ENCODE results near the gene SNX15. TPM values are rescaled to one million over a fixed set of nuclear protein-coding genes. Genes with fewer than 3 reads are reported as not detected.
A peak's percentile ranks its signal among the peaks of the same experiment; 100 is the strongest.
"Not testable (repeated sequence)": the region's sequence is repeated elsewhere in the genome, so short reads cannot be mapped to it uniquely, and the experiment has no call there.

The SNX15 gene, protein sequence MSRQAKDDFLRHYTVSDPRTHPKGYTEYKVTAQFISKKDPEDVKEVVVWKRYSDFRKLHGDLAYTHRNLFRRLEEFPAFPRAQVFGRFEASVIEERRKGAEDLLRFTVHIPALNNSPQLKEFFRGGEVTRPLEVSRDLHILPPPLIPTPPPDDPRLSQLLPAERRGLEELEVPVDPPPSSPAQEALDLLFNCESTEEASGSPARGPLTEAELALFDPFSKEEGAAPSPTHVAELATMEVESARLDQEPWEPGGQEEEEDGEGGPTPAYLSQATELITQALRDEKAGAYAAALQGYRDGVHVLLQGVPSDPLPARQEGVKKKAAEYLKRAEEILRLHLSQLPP
- 19.6 and 22.4 TPM in 2 replicates for total RNA-seq

DNA sequence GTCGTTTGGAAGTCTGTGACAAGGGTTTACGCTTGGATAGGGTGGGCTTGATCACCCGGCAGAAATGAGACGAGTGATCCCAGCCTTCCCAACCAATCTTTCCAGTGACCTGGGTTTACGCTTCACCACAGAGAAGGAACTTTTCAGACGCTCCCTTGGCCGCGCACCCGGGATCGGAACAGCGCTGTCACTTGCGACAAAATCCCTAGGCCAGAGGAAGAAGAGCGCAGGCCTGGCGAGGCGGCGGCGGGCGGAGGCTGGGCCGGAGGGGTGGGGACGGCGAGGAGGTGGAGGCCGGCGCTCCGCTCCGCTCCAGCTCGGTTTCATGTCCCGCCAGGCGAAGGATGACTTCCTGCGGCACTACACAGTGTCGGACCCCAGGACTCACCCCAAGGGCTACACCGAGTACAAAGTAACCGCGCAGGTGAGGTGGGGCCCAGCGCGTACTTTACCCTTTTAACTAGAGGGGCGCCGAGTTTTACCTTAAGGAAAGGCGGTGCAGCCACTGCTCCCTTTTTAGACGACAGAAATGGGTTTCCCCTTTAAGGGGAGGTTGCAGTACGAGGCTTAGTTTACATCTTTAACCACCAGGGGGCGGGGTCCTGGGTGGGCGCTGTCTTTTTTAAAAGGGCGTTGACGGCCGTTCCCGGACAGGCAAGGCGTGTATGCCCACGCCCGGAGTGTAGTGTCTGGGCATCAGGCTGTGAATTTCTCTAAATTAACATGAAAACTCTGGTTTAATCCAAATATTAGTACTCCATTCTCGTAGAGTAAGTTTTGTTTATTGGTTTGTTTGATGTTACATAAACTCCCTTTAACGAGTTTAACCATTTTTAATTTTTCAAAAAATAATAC is at the start of gene SNX15:
Gene SNX15, plus strand, starts transcription at position 227 of the 855 bp plus-strand sequence. Its CDS starts 99 bp downstream, at position 326.
- H3K4me3 Mint-ChIP-seq (ENCODE audit: low read depth) = peak within 1 kb of the TSS; percentile 76
- intact Hi-C loops (cut with micrococcal nuclease) = loop anchor here (1.0 to 5.0 kb wide), 8 partner anchors 13 to 545 kb away; partner anchors contain the start of genes ARL2, ATG2A, CDCA5 and FAM89B
- H3K27me3 Mint-ChIP-seq (ENCODE audit: low read depth) = peaks cover 2% of the 10 kb centered on the region
- peak within 1 kb of the TSS; percentile 87 for H3K27ac Mint-ChIP-seq
- peak; percentile 88 for DNase-seq (ENCODE audit: low spot score)
- peaks cover 6% of the 10 kb centered on the region for H3K36me3 Mint-ChIP-seq (ENCODE audit: low read depth)
- H3K9me3 Mint-ChIP-seq = no peaks in the 10 kb centered on the region
- peaks cover 15% of the 10 kb centered on the region for H3K4me1 Mint-ChIP-seq (ENCODE audit: low read depth)

DNA sequence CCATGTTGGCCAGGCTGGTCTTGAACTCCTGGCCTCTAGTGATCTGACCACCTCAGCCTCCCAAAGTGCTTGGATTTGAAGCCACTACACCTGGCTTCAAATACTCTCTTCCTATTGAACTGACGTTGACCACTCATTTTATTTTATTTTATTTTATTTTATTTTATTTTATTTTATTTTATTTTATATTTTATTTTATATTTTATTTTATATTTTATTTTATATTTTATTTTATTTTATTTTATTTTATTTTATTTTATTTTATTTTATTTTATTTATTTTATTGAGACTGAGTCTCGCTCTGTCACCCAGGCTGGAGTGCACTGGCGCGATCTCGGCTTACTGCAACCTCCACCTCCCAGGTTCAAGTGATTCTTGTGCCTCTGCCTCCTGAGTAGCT is 43.9 kb upstream of the SNX15 start:
- H3K27ac Mint-ChIP-seq; intact Hi-C loops (cut with micrococcal nuclease); H3K4me1 Mint-ChIP-seq (ENCODE audit: low read depth); H3K36me3 Mint-ChIP-seq (ENCODE audit: low read depth); H3K4me3 Mint-ChIP-seq (ENCODE audit: low read depth); DNase-seq (ENCODE audit: low spot score); H3K9me3 Mint-ChIP-seq: not testable (repeated sequence)
- H3K27me3 Mint-ChIP-seq (ENCODE audit: low read depth) = peaks cover 17% of the 10 kb centered on the region

DNA sequence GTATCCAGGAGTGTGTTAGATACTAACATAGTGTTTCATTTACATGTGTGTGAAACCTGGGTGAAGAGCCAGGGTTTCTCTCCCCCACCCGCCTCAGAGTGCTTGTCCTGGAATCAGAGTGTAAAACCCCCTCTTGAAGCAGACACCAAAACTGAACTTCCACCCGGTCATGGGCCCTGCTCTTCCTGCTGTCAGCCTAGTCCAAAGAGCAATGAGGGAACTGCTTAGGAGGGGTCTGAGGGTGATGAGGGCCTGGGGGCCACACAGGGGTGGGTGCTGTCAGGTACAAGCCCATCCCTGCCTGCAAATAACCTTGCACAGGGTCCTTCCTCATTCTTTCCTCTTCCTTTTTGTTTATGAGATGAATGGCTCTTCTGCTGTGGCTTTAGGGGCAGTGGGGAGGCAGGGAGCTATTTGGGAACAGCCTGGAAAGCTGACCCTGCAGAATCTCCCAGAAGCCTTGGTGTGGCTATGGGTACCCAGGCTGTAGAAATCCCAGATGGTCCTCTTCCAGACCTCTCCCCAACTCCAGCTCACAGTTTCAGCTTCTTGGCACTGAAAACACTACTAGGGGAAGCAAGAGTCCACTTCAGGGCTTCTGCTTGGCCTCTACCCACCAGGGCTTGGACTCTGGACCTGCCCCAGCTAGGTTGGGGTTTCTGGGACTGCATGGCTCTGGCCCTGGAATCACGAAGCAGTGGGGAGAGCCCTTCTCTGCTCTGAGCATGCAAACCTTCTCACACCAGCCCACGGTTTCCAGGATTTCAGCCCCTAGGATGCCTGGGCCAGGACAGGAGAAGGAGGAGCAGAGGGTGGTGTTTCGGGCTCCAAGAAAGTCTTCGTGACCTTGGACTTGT is 39.0 kb upstream of the SNX15 start:
- H3K27me3 Mint-ChIP-seq (ENCODE audit: low read depth) = peaks cover 6% of the 10 kb centered on the region
- no peaks in the 10 kb centered on the region for H3K36me3 Mint-ChIP-seq (ENCODE audit: low read depth)
- no peak overlapping the region for H3K4me3 Mint-ChIP-seq (ENCODE audit: low read depth)
- intact Hi-C loops (cut with micrococcal nuclease) = no loop called here
- H3K9me3 Mint-ChIP-seq = no peaks in the 10 kb centered on the region
- H3K4me1 Mint-ChIP-seq (ENCODE audit: low read depth) = peaks cover 6% of the 10 kb centered on the region
- H3K27ac Mint-ChIP-seq = no peak overlapping the region
- DNase-seq (ENCODE audit: low spot score) = no peak

DNA sequence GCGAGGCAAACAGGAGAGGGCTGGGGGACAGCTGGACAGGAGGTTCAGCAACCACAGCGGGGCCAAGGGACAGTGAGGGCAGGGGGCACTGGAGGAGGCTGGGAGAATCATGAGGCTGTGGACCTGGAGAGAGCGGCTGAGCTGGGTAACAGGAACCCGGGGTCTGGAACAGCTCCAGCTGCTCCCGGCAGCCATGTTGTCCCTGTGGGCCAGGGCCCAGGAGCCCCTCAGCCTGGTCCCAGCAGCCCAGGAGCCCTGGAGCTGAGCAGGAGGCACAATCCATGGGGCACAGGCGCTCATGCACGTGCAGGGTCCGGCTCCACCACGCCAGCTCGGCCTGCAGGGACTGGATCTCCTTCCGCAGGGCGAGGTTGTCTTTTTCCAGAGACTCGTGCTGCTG is 37.8 kb upstream of the SNX15 start:
- intact Hi-C loops (cut with micrococcal nuclease) = no loop called here
- no peaks in the 10 kb centered on the region for H3K9me3 Mint-ChIP-seq

DNA sequence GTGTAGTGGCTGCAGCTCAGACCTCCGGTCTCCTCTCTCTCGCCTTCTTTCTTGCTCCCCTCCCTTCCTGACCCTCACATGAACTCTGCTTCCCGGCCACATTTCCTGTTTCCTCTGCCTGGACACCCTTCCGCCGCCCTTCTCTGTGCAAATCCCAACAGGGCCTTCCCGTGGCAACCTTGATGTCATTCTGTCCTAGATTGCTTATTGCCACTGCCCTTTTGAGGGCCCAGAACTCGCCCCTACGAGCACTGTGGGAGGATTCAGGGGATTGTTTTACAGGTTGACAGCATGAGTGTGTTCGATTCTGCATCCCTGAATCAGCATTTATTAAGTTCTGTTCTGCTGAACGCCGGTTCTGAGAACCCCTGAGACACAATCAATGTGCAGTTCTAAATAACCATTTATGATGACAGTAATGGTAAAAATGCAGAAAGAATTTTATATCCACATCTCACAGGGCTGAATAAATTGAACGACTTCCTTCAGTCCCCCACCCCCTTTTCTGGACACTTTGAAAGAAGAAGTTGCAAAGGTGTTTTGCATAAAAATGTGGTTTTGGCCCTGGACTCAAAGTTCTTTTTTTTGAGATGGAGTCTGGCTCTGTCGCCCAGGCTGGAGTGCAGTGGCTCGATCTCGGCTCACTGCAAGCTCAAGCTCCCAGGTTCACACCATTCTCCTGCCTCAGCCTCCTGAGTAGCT is 36.9 kb upstream of the SNX15 start:
- DNase-seq (ENCODE audit: low spot score) = no peak
- no peaks in the 10 kb centered on the region for H3K36me3 Mint-ChIP-seq (ENCODE audit: low read depth)
- no peak overlapping the region for H3K27ac Mint-ChIP-seq
- intact Hi-C loops (cut with micrococcal nuclease) = no loop called here
- H3K4me3 Mint-ChIP-seq (ENCODE audit: low read depth) = no peak overlapping the region
- H3K4me1 Mint-ChIP-seq (ENCODE audit: low read depth) = peaks cover 6% of the 10 kb centered on the region
- H3K9me3 Mint-ChIP-seq = no peaks in the 10 kb centered on the region
- H3K27me3 Mint-ChIP-seq (ENCODE audit: low read depth) = peaks cover 4% of the 10 kb centered on the region

More for the DNA sequence above, 37.8 kb upstream of the SNX15 start:
- H3K4me1 Mint-ChIP-seq (ENCODE audit: low read depth) = peaks cover 6% of the 10 kb centered on the region
- H3K36me3 Mint-ChIP-seq (ENCODE audit: low read depth) = no peaks in the 10 kb centered on the region
- no peak overlapping the region for H3K27ac Mint-ChIP-seq
- H3K27me3 Mint-ChIP-seq (ENCODE audit: low read depth) = peaks cover 6% of the 10 kb centered on the region
- DNase-seq (ENCODE audit: low spot score) = no peak
- H3K4me3 Mint-ChIP-seq (ENCODE audit: low read depth) = no peak overlapping the region

DNA sequence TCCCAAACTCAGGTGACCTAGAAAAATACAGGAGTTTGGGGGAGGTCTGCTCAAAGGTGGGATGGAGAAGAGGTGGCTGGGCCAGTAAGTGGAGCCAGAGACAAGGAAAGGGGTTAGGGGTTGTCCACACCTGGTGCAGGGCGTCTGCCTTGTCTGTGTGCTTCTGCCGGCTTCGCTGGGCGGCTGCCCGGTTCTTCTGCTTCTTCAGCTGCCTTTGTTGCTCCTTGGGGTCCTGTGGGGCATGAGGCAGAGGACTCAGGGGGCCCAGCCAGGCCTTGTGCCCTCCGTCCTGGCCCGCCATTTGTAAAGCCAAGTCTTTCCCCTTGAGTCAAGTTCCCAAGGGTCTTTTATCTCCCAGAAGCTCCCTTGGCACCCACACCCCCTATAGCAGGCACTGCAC is 32.9 kb upstream of the SNX15 start:
- no peaks in the 10 kb centered on the region for H3K36me3 Mint-ChIP-seq (ENCODE audit: low read depth)
- H3K9me3 Mint-ChIP-seq = no peaks in the 10 kb centered on the region
- peaks cover 16% of the 10 kb centered on the region for H3K4me1 Mint-ChIP-seq (ENCODE audit: low read depth)
- no peak for DNase-seq (ENCODE audit: low spot score)
- H3K4me3 Mint-ChIP-seq (ENCODE audit: low read depth) = no peak overlapping the region
- H3K27me3 Mint-ChIP-seq (ENCODE audit: low read depth) = peaks cover 5% of the 10 kb centered on the region
- intact Hi-C loops (cut with micrococcal nuclease) = no loop called here
- no peak overlapping the region for H3K27ac Mint-ChIP-seq

DNA sequence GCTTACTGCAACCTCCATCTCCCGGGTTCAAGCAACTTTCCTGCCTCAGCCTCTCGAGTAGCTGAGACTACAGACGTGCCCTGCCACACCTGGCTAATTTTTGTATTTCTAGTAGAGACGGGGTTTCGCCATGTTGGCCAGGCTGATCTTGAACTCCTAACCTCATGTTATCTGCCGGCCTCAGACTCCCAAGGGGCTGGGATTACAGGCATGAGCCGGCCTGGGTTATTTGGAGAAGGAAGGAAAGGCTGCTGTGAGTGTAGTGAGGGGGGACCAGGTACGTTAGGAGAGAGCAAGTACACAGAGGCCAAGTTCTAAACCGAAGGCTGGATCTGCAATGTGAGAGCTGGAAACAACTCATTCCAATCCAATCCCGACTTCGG is 30.9 kb upstream of the SNX15 start:
- H3K27ac Mint-ChIP-seq = no peak overlapping the region
- no peaks in the 10 kb centered on the region for H3K36me3 Mint-ChIP-seq (ENCODE audit: low read depth)
- no peak overlapping the region for H3K4me3 Mint-ChIP-seq (ENCODE audit: low read depth)
- H3K9me3 Mint-ChIP-seq = no peaks in the 10 kb centered on the region
- H3K27me3 Mint-ChIP-seq (ENCODE audit: low read depth) = peaks cover 5% of the 10 kb centered on the region
- intact Hi-C loops (cut with micrococcal nuclease) = no loop called here
- H3K4me1 Mint-ChIP-seq (ENCODE audit: low read depth) = peaks cover 12% of the 10 kb centered on the region
- DNase-seq (ENCODE audit: low spot score) = no peak

DNA sequence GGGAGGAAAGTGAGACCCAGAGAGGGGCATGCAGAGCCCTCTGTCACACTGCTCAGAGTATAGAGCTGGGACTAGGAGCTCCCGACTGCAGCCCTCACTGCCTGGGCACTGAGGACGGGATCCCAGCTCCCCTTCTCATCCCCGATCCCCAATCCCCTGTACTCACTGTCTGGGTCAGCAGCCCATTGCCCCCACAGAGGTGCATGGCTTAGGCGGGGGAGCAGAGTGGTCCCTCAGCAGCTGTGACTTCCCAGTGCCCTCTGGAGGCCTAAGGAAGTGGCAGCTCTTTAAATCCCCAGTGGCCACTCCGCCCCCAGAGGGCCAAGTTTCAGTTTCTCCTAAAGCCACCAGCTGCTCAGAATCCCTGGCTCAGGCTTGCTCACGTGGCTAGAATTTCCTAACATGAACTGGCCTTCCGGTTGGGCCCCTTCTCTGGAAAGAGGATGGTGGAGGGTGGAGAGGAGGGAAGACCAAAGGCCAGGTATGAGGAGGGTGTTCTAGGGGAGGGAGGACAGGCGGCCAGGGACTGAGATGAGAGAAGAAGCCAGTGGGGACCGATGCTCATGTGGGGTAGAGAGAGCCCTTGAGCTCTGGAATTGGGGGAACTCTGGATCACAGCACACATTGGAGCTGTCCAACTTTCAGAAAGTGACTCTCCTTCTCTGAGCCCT is 30.4 kb upstream of the SNX15 start, which contains the start of gene BATF2:
Gene BATF2, minus strand, starts transcription at position 262 of the 671 bp plus-strand sequence. Its CDS starts 57 bp downstream, at position 205.
- Mint-ChIP-seq H3K4me1 (ENCODE audit: low read depth) (peaks cover 12% of the 10 kb centered on the region), H3K27ac (no peak within 1 kb of the TSS), H3K4me3 (ENCODE audit: low read depth) (no peak within 1 kb of the TSS), H3K9me3 (no peaks in the 10 kb centered on the region), H3K27me3 (ENCODE audit: low read depth) (peaks cover 5% of the 10 kb centered on the region), H3K36me3 (ENCODE audit: low read depth) (no peaks in the 10 kb centered on the region)
- intact Hi-C loops (cut with micrococcal nuclease) = no loop called here
- DNase-seq (ENCODE audit: low spot score) = no peak

DNA sequence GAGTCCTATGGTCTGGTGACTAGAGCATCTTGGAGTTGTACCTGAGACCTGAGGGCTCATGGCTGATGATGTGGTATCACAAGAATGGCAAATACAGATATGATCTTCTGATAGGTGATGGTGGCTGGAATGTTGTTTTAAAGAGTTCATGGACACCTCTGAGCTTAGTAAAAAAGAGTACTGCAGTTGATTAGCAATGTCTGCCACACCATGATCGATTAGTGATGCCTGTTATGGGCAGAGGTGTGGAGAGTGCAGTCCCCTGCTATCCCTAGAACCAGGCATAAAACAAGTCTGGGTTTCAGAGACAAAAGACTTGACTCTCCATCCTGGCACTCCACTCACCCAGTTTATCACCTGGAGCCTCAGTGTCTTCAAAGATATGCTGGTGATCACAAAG is 29.1 kb upstream of the SNX15 start:
- intact Hi-C loops (cut with micrococcal nuclease) = no loop called here
- Mint-ChIP-seq H3K9me3 (no peaks in the 10 kb centered on the region), H3K27ac (peak overlapping the region; percentile 59), H3K4me3 (ENCODE audit: low read depth) (peak overlapping the region; percentile 28), H3K27me3 (ENCODE audit: low read depth) (peaks cover 4% of the 10 kb centered on the region), H3K36me3 (ENCODE audit: low read depth) (no peaks in the 10 kb centered on the region), H3K4me1 (ENCODE audit: low read depth) (peaks cover 12% of the 10 kb centered on the region)
- no peak for DNase-seq (ENCODE audit: low spot score)

DNA sequence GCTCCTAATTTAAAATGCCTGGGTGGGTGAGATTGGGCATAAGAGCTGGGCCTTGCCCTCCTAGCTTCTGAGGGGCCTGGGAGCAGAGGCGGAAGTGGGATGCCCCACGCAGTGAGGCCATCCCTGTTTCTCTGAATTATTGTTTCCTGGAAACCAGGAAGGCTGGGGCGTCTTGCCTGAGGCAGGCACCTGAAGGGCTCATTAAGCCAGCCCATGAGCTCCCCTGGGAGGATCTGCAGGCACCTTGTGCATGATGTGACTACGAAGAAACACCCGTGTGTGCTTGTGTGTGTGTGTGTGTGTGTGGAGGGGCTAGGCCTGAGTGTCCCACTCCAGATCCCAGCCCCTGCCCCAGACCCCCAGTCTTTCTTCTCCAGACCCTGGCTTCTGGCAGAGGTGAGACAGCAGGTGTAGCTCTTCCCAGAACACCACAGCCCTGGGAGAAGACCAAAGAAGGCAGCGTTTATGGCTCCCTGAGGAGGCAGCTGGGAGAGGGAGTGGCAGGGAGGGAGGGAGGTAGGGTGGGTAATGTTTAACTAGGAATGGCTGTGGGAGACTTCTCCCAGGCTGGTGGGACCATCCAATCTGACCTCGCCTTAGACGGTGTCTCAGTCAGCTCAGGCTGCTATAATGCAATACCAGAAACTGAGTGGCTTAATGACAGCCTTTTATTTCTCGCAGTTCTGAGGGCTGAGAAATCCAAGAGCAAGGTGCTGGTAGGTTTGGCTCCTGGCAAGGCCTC is 28.4 kb upstream of the SNX15 start:
- Mint-ChIP-seq H3K4me1 (ENCODE audit: low read depth) (peaks cover 12% of the 10 kb centered on the region), H3K9me3 (no peaks in the 10 kb centered on the region), H3K27me3 (ENCODE audit: low read depth) (peaks cover 3% of the 10 kb centered on the region), H3K27ac (peak overlapping the region; percentile 59), H3K4me3 (ENCODE audit: low read depth) (peak overlapping the region; percentile 28), H3K36me3 (ENCODE audit: low read depth) (no peaks in the 10 kb centered on the region)
- no peak for DNase-seq (ENCODE audit: low spot score)
- intact Hi-C loops (cut with micrococcal nuclease) = no loop called here

DNA sequence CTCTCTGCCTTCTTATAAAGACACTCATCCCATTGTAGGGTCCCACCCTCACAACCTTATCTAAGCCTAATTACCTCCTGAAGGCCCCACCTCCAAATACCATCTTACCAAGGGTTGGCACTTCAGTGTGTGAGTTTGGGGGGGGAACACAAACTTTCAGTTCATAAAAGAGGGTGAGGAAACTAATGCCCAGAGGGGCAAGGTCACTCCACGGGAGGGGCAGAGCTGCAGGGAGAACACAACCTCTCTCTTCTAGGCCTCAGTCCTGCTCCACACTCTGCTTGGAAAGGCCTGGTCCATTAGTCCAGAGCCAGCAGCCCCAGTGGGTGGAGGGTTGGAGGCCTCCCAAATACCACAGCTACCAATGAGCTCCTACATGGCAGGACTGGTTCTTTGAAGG is 27.8 kb upstream of the SNX15 start:
- no peak overlapping the region for H3K27ac Mint-ChIP-seq
- intact Hi-C loops (cut with micrococcal nuclease) = no loop called here
- no peak for DNase-seq (ENCODE audit: low spot score)

More for the DNA sequence above, 27.8 kb upstream of the SNX15 start:
- H3K27me3 Mint-ChIP-seq (ENCODE audit: low read depth) = peaks cover 3% of the 10 kb centered on the region
- H3K4me1 Mint-ChIP-seq (ENCODE audit: low read depth) = peaks cover 12% of the 10 kb centered on the region
- H3K4me3 Mint-ChIP-seq (ENCODE audit: low read depth) = no peak overlapping the region
- H3K9me3 Mint-ChIP-seq = no peaks in the 10 kb centered on the region
- no peaks in the 10 kb centered on the region for H3K36me3 Mint-ChIP-seq (ENCODE audit: low read depth)
